Neural crest cell (in vitro differentiated cells): ENCODE measurements around the gene VCAM1. TPM values are rescaled to one million over a fixed set of nuclear protein-coding genes. Genes with fewer than 3 reads are reported as not detected.

Source experiments
- DNase-seq: peaks from one replicate; pipeline ENCODE4 v3.0.0; 2021; ENCODE audit warnings: low read depth, mixed read lengths, low spot score
- H3K27ac Mint-ChIP-seq: one replicate; pipeline ENCODE4 v1.8.0; 2021; ENCODE audit warnings: mild to moderate bottlenecking, mixed read lengths; ENCODE audit not compliant: unreplicated experiment
- H3K27me3 Mint-ChIP-seq: 2 replicates; pipeline ENCODE4 v1.8.0; 2021; ENCODE audit warnings: low read depth, mild to moderate bottlenecking, mixed read lengths
- H3K36me3 Mint-ChIP-seq: 2 replicates; pipeline ENCODE4 v1.8.0; 2021; ENCODE audit warnings: low read depth, mild to moderate bottlenecking, mixed read lengths
- H3K4me1 Mint-ChIP-seq: 2 replicates; pipeline ENCODE4 v1.8.0; 2021; ENCODE audit warnings: mixed read lengths
- H3K4me3 Mint-ChIP-seq: one replicate; pipeline ENCODE4 v1.8.0; 2021; ENCODE audit warnings: mild to moderate bottlenecking, mixed read lengths
- H3K9me3 Mint-ChIP-seq: 2 replicates; pipeline ENCODE4 v1.8.0; 2021; ENCODE audit warnings: mixed read lengths
- total RNA-seq: library from RNA; stranded (reverse); gene quantifications from 2 replicates; pipeline ENCODE4 v1.2.1, GENCODE V29; 2021
- TF ChIP-seq, protein P1 (sequence below): fragments of 200-600 bp; sonication (generic); conservative IDR thresholded peaks from 2 replicates; pipeline ENCODE4 v1.5.0; 2021; ENCODE audit warnings: antibody characterized with exemption, mild to moderate bottlenecking

VCAM1 gene
- total RNA-seq, 1 donor from 2014 or later: 8.6 TPM

DNA sequence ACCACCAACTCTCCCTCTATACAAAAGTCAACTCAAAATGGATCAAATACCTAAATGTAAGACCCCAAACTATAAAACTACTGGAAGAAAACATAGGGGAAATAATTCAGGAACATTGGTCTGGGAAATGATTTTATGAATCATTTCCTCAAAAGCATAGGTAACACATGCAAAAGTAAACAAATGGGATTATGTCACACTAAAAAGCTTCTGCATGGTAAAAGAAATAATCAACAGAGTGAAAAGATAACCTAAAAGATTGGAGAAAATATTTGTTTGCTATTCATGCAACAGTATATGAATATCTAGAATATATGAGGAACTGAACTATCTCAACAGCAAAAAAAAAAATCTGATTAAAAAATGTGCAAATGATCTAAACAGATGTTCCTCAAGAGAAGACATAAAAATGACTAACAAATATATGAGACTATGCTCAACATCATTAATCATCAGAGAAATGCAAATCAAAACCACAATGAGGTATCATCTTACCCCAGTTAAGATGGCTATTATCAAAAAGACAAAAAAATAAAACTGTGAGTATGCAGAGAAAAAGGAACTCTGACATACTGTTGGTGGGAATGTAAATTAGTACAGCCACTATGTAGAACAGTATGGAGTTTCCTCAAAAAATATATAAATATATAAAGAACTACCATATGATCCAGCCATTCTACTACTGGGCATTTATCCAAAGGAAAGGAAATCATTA is 47.8 kb downstream of the VCAM1 start:
- no peak for DNase-seq
- Mint-ChIP-seq H3K9me3 (no peaks in the 10 kb centered on the region), H3K27me3 (no peaks in the 10 kb centered on the region), H3K4me1 (no peaks in the 10 kb centered on the region), H3K4me3 (no peak overlapping the region), H3K36me3 (no peaks in the 10 kb centered on the region), H3K27ac (no peak overlapping the region)
- TF ChIP-seq, protein P1, sequence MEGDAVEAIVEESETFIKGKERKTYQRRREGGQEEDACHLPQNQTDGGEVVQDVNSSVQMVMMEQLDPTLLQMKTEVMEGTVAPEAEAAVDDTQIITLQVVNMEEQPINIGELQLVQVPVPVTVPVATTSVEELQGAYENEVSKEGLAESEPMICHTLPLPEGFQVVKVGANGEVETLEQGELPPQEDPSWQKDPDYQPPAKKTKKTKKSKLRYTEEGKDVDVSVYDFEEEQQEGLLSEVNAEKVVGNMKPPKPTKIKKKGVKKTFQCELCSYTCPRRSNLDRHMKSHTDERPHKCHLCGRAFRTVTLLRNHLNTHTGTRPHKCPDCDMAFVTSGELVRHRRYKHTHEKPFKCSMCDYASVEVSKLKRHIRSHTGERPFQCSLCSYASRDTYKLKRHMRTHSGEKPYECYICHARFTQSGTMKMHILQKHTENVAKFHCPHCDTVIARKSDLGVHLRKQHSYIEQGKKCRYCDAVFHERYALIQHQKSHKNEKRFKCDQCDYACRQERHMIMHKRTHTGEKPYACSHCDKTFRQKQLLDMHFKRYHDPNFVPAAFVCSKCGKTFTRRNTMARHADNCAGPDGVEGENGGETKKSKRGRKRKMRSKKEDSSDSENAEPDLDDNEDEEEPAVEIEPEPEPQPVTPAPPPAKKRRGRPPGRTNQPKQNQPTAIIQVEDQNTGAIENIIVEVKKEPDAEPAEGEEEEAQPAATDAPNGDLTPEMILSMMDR: no peak

DNA sequence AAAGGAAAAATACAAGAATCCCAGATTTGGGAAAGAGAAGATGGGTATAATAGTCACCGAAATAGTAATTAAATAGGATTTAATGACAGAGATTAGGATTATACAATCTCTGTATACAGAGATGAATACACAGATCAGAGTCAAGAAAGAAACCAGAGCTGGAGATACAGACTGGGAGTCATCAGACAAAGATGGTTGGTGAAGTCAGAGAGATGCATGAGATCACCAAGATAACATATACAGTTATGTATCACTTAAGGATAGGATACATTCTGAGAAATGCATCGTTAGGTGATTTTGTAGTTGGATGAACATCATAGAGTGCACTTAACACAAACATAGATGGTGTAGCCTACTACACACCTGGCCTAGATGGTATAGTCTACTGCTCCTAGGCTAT is 49.8 kb downstream of the VCAM1 start:
- H3K27me3 Mint-ChIP-seq: no peaks in the 10 kb centered on the region
- DNase-seq: no peak
- H3K36me3 Mint-ChIP-seq: no peaks in the 10 kb centered on the region
- H3K27ac Mint-ChIP-seq: no peak overlapping the region
- no peaks in the 10 kb centered on the region for H3K9me3 Mint-ChIP-seq
- H3K4me3 Mint-ChIP-seq: no peak overlapping the region
- no peaks in the 10 kb centered on the region for H3K4me1 Mint-ChIP-seq
- TF ChIP-seq, protein P1: no peak

DNA sequence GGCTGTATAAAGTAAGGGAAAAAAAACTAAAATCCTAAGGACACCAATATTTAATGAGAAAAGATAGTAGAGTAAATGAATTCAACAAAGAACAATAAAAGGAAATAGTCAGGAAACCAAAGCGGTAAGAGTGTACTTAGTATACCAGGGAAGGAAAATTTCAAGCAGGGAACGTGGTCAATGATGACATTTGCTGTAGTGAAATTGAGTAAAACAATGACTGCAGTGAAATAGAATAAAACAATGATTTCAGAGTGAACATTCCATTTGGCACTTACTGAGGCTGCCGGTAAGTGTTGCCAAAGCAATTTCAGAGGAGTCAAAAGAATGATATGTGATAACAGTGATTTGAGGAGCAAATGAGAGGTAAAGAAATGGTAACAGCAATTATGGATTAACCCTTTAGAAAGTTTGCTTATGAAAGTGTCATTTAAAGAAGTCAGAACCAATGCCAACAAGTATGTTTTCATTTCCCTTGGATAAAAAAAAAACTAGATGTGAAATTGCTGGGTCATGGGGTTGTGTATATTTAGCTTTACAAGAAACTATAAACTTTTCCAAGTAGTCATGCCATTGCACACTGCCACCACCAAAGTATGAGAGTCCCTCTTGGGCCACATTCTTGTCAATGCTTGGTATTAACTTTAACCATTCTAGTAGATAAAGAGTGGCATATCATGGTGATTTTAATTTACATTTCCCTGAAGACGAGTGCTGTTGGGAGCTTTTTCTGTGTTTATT is 50.5 kb downstream of the VCAM1 start:
- Mint-ChIP-seq H3K27me3 (no peaks in the 10 kb centered on the region), H3K4me3 (no peak overlapping the region), H3K9me3 (no peaks in the 10 kb centered on the region), H3K36me3 (no peaks in the 10 kb centered on the region), H3K27ac (no peak overlapping the region), H3K4me1 (no peaks in the 10 kb centered on the region)
- TF ChIP-seq, protein P1: no peak
- DNase-seq: no peak

DNA sequence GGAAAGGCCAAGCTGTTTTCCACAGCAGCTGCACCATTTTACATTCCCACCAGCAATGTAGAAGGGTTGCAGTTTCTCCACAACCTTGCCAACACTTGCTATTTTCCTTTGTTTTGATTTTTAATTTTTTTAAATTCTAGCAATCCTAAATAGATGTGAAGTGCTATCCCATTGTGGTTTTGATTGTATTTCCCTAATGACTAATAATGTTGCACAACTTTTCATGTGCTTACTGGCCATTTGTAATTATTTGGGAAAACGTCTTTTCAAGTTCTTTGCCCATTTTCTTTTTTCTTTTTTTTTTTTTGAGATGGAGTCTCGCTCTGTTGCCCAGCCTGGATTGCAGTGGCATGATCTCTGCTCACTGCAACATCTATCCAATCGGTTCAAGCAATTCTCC is 53.9 kb downstream of the VCAM1 start:
- no peak for DNase-seq
- H3K4me1 Mint-ChIP-seq: no peaks in the 10 kb centered on the region

DNA sequence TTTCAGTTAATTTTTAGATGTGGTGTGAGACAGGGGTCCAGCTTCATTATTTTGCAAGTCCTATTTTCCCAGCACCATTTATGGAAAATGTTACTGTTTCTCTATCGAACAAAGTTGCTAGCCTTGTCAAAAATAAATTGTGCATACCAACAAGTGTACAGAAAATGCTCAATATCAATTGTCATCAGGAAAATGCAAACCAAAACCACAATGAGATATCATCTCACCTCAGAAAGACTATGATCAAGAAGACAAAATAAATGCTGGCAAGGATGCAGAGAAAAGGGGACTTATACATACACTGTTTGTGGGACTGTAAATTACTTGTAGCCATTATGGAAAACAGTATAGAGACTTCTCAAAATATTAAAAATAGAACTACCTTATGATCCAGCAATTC is 54.8 kb downstream of the VCAM1 start:
- Mint-ChIP-seq H3K4me3 (no peak overlapping the region), H3K27ac (no peak overlapping the region), H3K27me3 (no peaks in the 10 kb centered on the region), H3K9me3 (peaks cover 6% of the 10 kb centered on the region), H3K4me1 (no peaks in the 10 kb centered on the region), H3K36me3 (peaks cover 4% of the 10 kb centered on the region)
- no peak for DNase-seq
- TF ChIP-seq, protein P1: no peak

More for the DNA sequence above, 53.9 kb downstream of the VCAM1 start:
- Mint-ChIP-seq H3K9me3 (no peaks in the 10 kb centered on the region), H3K27me3 (no peaks in the 10 kb centered on the region), H3K4me3 (no peak overlapping the region), H3K27ac (no peak overlapping the region), H3K36me3 (no peaks in the 10 kb centered on the region)
- TF ChIP-seq, protein P1: no peak
